ENCODE data around the gene GNB2. TPM values are rescaled to one million over a fixed set of nuclear protein-coding genes. Genes with fewer than 3 reads are reported as not detected.

The GNB2 gene
- total RNA-seq, 1 experiment from 2014 or later: 174 TPM

DNA sequence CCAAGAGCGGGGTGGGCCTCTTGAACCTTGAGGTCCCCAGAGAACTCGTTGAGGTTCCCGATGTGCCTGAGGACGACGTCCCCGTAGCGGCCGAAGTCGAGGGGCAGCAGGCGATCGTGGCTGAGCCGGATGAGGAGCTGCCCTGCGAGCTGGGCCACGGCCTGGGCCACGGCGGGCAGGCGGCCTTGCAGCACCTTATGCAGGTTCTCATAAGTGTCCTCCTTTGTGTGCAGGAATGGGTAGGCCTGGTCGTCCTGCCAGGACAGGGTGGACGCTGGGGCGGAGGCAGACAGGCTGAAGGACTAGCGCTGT lies 46.3 kb upstream of the GNB2 start:
- no peak for DNase-seq
- H3K27me3 Mint-ChIP-seq (ENCODE audit: low read depth): peaks cover 44% of the 10 kb centered on the region
- H3K23me2 ChIP-seq (ENCODE audit: insufficient read length, low read depth, low read length, poor library complexity, severe bottlenecking): peaks cover 5% of the 10 kb centered on the region
- H3K4me1 Mint-ChIP-seq: peaks cover 9 to 18% of the 10 kb centered on the region in 2 experiments
- H3K4me1 ChIP-seq (ENCODE audit: insufficient read depth, low read length): no peaks in the 10 kb centered on the region
- no peak overlapping the region; the same call in 1 of the 2 replicates for H3K14ac ChIP-seq (ENCODE audit: insufficient read depth, low read length)
- H2BK120ac ChIP-seq (ENCODE audit: low read depth, low read length, poor library complexity, severe bottlenecking): no peak overlapping the region
- H3K9ac ChIP-seq (ENCODE audit: extremely low read depth, insufficient read length, low read length): no peak overlapping the region
- no CpG with 5 or more reads among the region's 21 CpGs for WGBS (ENCODE audit: extremely low coverage, insufficient read length, low lambda C conversion rate)
- H3K4me2 ChIP-seq (ENCODE audit: insufficient read depth, insufficient read length, low read length): peak overlapping the region; percentile 60
- H2AFZ ChIP-seq (ENCODE audit: low read length): no peak overlapping the region
- no peaks in the 10 kb centered on the region for H3K79me1 ChIP-seq (ENCODE audit: insufficient read depth, low read depth, low read length, poor library complexity, severe bottlenecking)
- H3K9me3 Mint-ChIP-seq: no peaks in the 10 kb centered on the region
- peaks cover 0 to 4% (median 0%) of the 10 kb centered on the region in 3 experiments; a peak in 1 of 7 replicates for H3K36me3 Mint-ChIP-seq (ENCODE audit: insufficient read depth in 1 of 3, low read depth in 3 of 3)
- no peak overlapping the region for H3K56ac ChIP-seq (ENCODE audit: insufficient read length, low read depth, low read length)
- no peak overlapping the region for H3K4ac ChIP-seq (ENCODE audit: low read depth, low read length)
- no peak overlapping the region for H2BK12ac ChIP-seq (ENCODE audit: insufficient read length, low read depth, low read length)
- H2BK15ac ChIP-seq (ENCODE audit: low read depth, low read length): no peak overlapping the region
- no peak overlapping the region for H3T11ph ChIP-seq (ENCODE audit: low read length)
- H4K5ac ChIP-seq (ENCODE audit: insufficient read length, low read depth, low read length): no peak overlapping the region
- H2BK5ac ChIP-seq (ENCODE audit: insufficient read length, low read length): no peak overlapping the region
- H2BK20ac ChIP-seq (ENCODE audit: low read depth, low read length, poor library complexity, severe bottlenecking): no peak overlapping the region
- H4K8ac ChIP-seq (replicated peaks; ENCODE audit: insufficient read length, low read depth, low read length): no peak overlapping the region
- peaks cover 3% of the 10 kb centered on the region; the same call in 1 of the 2 replicates for H3K27me3 ChIP-seq (ENCODE audit: insufficient read depth, low read length)
- H3K27ac Mint-ChIP-seq: no peak overlapping the region
- no peak overlapping the region for H3K27ac ChIP-seq (ENCODE audit: insufficient read length, low read depth, low read length)
- H4K91ac ChIP-seq (ENCODE audit: insufficient read length, low read depth, low read length): no peak overlapping the region
- H3K4me3 Mint-ChIP-seq: peak overlapping the region in 1 of 2 experiments; percentile 78; a peak in 2 of 5 replicates
- no peak overlapping the region for H2AK5ac ChIP-seq (ENCODE audit: insufficient read length, low read length)
- TF ChIP-seq, protein P1, sequence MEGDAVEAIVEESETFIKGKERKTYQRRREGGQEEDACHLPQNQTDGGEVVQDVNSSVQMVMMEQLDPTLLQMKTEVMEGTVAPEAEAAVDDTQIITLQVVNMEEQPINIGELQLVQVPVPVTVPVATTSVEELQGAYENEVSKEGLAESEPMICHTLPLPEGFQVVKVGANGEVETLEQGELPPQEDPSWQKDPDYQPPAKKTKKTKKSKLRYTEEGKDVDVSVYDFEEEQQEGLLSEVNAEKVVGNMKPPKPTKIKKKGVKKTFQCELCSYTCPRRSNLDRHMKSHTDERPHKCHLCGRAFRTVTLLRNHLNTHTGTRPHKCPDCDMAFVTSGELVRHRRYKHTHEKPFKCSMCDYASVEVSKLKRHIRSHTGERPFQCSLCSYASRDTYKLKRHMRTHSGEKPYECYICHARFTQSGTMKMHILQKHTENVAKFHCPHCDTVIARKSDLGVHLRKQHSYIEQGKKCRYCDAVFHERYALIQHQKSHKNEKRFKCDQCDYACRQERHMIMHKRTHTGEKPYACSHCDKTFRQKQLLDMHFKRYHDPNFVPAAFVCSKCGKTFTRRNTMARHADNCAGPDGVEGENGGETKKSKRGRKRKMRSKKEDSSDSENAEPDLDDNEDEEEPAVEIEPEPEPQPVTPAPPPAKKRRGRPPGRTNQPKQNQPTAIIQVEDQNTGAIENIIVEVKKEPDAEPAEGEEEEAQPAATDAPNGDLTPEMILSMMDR (conservative IDR thresholded peaks at IDR 0.05): no peak
- no peak overlapping the region for H3K18ac ChIP-seq (ENCODE audit: insufficient read length, low read depth, low read length)
- no peaks in the 10 kb centered on the region for H3K9me3 ChIP-seq (ENCODE audit: control insufficient read depth, low read depth, low read length)
- H3K79me2 ChIP-seq (ENCODE audit: insufficient read depth, low read length): no peaks in the 10 kb centered on the region
- H3K23ac ChIP-seq (ENCODE audit: insufficient read length, low read depth, low read length): no peak overlapping the region
- no peaks in the 10 kb centered on the region for H4K20me1 ChIP-seq (ENCODE audit: control insufficient read depth, insufficient read depth, insufficient read length)
